HG03039 (cell line): Measurements from ENCODE around the gene ADCY10.
"Not testable (repeated sequence)": the region's sequence is repeated elsewhere in the genome, so short reads cannot be mapped to it uniquely, and the experiment has no call there.

Experiments used
- ATAC-seq: cut with Tn5 transposase; IDR thresholded peaks from one replicate; pipeline ENCODE4 v1.9.1; 2021; ENCODE audit warnings: mild to moderate bottlenecking, moderate library complexity; ENCODE audit not compliant: unreplicated experiment

The ADCY10 gene

DNA sequence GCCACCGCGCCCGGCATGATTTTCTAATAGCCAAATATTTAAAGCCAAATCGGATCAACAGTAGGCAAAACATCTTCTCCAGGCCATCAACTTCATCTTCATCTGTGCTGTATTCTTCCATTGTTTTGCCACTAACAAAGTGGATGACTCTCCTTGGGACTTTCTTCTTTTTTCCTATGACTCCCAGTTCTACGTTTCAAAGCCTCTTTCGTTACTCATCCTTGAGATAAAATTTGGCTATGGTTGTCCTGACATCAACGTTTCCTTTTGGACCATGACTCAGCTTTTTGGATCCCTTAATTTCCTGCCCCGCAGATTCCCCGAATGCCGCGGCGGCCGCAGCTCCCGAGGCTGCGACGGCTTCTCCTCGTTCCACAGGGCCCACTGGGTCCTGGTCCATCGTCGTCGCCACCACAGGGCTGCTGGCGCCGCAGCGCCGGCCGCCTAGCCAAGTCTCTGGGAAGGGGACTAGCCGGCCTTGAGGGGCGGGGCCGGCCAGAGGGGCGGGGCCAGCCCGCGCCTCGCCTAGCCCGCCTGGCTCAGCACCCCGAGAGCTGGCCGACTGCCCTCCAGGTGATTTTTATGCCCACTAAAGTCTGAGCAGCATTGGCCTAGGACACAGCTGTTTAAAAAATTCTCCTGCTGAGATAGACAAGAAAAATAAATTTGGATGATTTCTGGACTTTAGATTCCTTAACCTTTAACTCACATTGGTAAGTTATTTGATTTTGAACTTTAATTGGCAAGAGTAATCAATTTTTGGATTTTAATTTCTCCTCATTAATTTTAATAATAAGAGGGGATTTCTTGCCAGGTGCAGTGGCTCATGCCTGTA is 93.9 kb downstream of the ADCY10 start:
- ATAC-seq, result peak; percentile 73

DNA sequence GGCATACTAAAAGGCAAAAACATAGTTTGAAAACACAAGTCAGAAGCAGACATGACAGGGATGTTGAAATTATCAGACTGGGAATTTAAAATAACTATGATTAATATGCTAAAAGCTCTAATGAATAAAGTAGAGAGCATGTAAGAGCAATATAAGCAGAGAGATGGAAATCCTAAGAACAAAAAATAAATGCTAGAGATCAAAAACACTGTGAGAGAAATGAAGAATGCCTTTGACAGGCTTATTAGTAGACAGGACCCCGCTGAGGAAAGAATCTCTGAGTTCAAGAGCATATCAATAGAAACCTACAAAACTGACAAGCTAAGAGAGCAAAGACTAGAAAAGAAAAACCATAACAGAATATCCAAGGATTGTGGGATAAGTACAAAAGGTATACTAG is 98.3 kb downstream of the ADCY10 start:
- ATAC-seq, result no peak

DNA sequence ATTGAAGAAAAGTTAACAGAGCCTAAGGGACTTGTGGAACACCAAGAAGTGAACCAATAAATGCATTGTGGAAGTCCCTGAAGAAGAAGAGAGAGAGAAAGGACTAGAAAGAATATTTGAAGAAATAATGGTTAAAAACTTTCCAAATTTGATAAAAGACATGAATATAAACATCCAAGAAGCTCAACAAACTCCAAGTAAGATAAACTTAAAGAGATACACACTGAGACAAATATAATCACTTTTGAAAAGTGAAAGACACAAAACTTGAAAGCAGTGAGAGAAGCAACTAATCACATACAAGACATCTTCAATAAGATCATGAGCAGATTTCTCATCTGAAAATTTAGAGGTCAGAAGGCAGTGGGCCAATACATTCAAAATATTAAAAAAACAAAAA is 101.0 kb downstream of the ADCY10 start:
- ATAC-seq, result no peak

DNA sequence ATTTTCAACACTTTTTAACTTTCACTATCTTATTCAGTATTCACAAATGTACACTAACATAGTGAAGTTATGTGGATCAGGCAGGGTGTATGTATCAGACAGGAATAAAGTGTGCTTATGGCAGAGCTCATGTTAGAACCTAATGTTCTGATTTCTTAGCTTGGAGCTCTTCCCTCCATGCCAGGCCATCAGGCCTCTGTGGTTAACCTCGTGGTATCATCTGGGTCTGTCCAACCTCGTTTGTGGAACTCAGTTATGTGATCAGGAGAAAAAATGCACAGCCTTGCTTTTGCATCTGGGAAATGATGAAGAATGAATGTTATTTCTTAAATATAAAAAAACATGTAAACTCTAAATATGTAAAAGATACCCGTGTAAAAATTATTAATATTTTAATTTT is 105.2 kb downstream of the ADCY10 start:
- ATAC-seq, result no peak

DNA sequence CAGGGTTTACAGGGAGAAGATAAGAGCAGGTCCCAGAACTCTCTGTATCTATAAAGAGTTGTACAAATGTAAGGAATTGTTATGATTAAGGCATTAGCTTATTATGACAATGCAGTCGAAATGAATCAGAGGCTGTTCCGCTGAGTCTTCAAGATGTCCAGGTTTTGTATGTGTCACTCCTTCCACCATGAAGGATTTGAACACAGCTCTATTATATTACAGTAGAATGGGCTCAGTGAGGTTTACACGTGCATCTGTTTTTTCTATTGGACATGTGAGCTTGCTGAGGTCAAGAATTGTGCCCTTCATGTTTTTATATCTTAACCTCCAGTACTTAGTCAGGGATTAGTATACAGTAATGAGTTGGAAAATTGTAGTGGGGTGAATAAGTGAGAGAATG is 105.8 kb downstream of the ADCY10 start:
- no peak for ATAC-seq

DNA sequence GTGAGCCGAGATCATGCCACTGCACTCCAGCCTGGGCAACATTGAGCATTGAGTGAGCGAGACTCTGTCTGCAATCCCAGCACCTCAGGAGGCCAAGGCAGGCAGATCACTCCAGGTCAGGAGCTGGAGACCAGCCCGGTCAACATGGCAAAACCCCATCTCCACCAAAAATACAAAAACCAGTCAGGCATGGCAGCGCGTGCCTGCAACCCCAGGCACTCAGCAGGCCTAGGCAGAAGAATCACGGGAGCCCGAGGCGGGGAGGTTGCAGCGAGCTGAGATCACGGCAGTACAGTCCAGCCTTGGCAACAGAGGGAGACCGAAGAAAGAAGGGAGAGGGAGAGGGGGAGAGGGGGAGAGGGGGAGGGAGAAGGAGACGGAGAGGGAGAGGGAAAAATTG is 107.3 kb downstream of the ADCY10 start:
- ATAC-seq, result not testable (repeated sequence)

DNA sequence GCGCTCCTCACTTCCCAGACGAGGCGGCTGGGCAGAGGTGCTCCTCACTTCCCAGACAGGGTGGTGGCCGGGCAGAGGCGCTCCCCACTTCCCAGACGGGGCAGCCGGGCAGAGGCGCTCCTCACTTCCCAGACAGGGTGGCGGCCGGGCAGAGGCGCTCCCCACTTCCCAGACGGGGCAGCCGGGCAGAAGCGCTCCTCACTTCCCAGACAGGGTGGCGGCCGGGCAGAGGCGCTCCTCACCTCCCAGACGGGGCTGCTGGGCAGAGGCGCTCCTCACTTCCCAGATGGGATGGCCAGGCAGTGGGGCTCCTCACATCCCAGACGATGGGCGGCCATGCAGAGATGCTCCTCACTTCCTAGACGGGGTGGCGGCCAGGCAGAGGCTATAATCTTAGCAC is 107.7 kb downstream of the ADCY10 start:
- not testable (repeated sequence) for ATAC-seq

DNA sequence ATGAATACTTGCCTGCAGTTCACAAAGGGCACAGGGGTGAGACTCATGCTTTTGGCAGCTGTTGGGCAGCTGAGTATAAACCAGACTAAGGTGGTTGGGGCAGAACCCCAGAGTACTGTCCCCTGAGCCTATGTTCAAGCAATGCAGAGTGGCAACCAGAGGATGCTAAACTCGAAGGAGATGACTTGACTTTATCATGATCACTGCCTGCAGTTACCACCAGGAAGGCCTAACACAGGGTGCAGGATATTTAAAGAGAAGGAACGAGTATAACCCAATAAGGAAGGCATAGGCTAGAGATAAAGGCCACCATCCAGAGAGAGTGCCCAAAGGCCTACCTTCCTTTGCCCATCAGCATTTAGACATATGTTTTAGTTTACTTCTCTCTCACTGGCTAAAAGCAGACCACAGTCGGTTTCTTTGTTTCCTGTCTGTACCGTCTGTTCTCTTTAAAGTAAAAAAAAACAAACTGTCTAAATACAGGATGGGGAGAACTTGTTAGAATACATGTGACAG is 108.8 kb downstream of the ADCY10 start:
- no peak for ATAC-seq

DNA sequence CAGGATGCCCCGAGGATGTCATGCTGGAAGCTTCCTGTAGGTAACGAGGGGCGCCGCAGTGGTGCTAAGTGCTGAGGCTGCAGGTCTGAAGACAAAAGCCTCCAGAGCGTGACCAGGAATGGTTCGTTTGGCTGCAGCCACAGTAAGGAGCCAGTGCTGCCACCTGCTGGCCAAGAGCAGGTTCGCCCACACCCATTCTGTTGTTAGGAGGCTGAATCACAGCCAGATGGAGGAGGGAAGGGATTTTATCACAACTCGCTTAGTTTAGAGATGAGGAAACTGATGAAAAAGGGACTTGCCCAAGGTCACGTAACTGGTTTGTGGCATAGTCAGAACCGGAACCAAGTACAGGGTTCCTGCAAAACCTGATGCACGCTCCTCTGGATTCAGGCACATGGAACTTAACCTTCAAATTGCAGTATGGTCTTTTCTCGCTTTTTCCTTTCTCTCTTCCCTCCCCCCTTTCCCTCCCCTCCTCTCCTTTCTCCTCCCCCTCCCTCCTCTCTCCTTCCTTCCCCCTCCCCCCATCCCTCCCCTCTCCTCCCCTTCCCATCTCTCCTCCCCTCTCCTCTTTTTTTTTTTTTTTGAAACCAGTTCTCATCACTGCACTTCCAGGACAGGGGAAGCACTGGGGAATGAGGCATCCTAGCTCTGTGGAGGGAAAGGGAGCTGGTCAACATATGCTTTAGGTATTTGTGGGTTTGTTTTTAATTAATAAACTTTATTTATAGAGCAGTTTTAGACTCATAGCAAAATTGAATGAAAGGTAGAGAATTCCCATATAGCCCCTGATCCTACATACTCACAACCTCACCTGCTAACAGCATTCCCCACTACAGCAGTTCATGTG is 110.4 kb downstream of the ADCY10 start:
- ATAC-seq, result peak; percentile 92

DNA sequence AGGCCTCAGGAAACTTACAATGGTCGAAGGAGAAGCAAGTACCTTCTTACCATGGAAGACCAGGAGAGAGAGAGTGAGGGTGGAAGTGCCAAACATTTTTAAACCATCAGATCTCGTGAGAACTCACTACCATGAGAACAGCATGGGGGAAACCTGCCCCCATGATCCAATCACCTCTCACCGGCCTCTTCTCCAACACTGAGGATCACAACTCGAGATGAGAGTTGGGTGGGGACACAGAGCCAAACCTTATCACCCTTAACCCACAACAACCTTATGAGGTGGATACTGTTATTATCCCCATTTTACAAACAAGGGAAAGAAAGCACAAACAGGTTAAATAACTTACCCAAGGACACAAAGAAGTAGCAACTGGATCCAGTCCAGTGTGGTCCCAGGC is 111.7 kb downstream of the ADCY10 start:
- no peak for ATAC-seq

DNA sequence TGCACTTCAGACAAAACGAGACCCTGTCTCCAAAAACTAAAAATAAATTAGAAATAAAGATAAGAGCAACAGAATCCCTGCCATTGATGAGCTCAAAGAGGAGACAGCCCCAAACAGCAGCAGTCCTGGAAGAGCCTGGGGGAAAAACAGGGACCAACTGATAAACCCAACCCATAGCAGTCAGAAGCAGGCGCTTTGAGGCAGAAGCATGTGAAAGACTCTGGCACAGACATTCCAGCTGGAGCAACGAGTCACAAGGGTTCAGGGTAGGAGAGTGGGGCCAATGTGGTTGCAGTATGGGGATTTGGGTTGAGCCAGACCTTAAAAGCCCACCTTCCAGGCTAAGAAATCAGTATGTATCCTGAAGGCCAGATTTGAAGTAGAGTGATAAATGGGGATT is 113.7 kb downstream of the ADCY10 start:
- no peak for ATAC-seq

DNA sequence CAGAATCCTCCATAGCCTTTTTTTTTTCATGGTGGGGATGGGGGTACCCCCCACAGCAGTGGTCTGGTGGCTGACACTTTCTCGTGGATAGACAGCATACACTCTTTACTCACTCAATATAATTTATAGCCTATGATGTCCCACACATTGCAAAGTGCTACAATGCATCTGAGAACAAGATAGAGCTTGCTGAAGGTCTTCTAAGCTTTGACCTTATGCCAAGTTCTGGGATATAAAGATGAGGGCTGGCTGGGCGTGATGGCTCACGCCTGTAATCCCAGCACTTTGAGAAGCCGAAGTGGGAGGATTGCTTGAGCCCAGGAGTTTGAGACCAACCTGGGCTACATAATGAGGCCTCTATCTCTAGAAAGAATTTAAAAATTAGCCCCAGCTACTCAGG is 114.2 kb downstream of the ADCY10 start:
- ATAC-seq, result no peak

DNA sequence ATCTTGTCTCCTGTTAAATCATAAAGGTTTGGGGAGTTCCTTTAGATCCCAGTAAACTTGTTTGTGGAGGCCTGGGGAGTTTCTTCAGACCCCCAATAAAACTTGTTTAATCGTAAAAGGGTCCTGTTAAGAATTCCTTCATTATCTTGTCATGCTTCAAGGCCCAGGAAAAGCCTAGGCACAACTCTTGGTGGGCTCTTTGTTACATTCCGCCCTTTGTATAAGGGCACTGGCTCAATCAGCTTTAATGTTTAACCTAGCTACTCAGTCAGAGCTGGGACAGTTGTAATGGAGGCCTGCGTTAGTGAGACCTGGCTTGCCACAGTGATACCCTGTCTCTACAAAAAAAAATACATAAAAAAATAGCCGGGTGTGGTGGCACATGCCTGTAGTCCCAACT is 115.0 kb downstream of the ADCY10 start:
- ATAC-seq, result no peak

DNA sequence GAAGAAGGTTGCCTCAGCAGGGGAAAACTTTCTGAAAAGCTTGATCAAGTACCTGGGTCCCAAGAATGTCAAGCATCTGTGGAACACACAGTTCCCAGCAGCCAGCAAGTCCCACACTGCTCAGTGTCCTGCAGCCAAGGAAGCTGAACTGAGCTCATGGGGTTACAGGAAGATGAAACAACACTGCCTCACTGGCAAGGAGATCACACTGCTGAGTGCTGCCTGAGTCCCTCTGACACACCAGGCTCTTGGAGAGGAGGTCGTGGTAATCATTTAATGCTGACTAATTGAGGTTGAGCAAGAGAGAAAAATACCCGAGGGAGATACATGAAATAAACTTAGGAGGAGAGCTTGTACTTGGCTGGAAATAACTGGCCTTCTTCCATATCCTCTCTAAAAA is 116.9 kb downstream of the ADCY10 start:
- ATAC-seq, result no peak

DNA sequence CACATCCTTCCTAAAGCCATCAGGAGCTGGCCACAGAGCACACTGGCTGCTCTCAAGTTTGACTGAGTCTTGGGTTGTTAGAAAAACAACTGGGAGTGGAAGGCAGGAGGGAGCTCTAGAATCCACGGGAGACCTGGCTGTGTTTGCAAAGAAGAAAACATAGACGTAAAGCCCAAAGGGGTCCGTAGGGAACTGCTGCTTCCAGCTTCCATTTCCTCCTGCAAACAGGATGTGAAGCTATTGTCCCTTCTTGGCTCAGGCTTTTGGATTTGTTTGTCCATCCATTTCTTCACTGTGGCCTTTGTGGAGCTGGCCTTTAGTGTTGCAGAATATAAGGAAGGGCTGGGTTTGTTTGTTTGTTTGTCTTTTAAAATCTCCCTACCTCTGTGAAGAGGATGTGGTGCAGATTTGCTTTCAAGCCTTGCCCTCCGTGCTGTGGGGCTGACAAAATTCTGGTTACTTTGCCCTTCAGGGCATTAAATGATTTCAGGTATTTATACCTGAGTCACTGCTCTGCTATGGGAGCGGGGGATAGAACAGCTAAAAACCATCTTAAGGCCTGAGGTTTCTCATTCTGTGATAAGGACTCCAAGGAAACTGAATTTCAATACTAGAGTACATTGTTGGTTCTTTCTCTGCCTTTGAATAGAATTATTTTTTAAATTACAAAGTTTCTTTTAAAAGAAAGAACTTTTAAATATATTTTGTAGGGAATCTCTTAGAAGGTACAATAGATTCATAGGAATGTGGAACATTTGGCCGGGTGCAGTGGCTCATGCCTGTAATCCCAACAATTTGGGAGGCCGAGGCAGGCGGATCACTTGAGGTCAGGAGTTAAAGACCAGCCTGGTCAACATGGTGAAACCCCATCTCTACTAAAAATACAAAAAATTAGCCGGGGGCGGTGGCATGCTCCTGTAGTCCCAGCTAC is 117.9 kb downstream of the ADCY10 start:
- no peak for ATAC-seq

DNA sequence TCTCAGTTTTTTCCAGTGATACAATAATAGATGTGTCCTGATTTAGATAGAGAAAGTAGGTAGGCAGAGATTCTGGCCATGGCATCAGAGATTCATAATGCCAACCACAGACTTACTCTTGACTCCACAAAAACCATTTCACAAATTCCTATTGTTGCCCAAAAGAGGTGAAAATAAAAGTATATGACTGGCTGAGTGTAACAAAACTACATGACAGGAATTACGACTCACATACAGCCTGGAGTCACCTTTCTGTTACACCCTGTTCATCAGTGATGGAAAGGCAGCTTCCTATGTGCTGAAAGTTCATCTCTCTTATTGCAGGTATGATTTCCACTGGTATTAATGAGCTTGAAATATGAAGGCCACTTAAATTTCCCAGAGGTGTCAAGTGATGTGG is 119.9 kb downstream of the ADCY10 start:
- ATAC-seq, result no peak

DNA sequence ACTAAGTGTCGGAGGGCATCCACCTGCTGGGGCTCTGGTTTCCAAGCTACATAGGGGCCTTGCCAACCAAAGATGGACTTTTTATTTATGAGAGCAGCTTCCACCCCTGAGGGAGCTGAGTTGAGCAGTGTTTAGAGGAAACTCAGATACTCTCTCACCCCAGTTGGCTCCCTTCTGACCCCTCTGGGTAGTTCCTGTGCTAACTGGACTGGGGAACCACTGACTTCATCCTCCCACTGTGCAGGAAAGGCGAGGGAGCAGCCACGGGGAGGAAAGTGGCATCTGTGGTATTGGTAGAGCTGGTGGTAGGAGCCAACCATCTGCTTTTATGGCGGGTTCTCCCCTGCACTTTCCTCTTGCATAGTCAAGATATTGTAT is 121.8 kb downstream of the ADCY10 start:
- no peak for ATAC-seq

DNA sequence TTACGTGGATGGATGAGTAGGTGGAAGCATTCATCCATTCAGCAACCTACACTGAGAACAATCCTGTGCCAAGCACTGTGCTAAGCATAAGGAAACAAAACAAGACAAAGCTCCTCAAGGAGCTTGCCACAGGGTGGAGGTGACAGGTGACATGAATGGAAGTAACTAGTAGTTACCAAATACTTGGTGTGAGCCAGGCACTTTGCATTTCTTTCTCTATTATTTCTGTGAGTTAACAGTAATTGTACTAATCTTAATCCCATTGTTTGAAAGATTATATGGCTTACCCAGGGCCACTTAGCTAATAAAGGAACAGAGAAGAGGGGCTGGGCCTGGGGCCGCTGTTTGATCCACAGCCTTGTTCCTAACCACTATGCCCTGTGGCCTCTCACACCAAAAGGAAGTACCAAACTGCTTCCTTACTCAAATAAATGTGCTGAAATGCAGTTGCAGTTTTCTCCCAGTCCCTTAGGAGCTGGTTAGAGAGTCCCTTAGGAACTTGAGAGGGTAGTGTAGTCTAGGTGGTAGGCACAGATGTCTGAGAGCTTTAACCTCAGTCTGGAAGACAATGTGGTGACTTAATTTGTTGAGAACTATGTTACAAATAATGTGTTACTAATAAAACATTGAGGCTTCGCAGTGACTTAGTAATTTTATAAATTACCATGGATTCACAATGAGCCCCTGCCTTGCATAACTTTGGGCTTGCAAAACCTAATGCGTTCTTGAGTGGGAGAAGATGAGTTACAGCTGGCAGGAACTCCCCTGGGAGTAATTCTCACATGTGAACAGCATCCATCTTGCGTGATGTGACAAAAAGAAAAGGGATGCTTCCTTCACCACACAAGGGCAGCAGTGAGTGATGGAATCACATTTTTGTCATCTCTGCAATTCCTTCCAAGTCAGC is 122.4 kb downstream of the ADCY10 start:
- no peak for ATAC-seq

DNA sequence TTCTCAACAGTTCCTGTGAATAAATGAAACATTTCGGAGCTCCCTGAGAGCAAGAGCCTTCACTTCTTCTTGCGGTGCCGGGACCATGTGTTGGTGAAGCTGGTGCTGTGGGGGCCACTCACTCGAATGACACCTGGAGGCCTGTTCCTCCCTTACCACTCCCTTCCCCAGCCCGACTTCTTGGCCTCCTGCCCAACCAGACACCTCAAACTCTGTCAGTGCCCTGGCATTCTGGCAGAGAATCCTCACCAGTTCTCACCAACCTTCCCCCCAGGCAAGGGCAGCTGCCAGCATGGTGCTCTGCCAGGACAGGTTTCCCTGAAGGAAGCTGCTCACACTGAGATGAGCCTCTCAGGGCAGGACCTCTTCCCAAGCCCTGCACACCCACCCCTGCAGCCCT is 123.8 kb downstream of the ADCY10 start:
- no peak for ATAC-seq

DNA sequence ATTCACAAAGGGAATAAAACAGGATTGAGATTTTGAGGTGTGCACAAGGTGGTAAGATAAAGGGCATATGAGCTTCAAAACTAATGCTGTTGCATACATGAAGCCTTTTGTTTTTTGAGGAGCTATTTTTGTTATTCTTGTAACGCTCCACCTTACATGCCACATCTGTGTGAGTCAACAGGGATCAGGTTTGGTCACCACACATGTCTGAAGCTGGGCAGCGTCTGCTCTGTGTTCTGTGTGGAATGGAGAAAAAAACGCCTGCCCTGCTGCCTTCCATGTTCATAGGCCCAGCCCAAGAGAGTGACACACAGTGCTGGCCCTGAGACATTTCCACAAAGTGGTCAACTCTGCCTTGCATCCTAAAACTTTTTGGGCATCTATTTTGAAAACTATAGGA is 124.4 kb downstream of the ADCY10 start:
- no peak for ATAC-seq
